ENCODE results near the gene GOT1. TPM values are rescaled to one million over a fixed set of nuclear protein-coding genes. Genes with fewer than 3 reads are reported as not detected.

GOT1 gene
- polyA plus RNA-seq, 1 donor: 31.3 TPM

GRCh38 chr10:99456207-99456930 is 25.9 kb upstream of the GOT1 start:
- H3K36me3 ChIP-seq (ENCODE audit: control insufficient read depth, insufficient read depth, low read length): no peaks in the 10 kb centered on the region
- H3K27ac ChIP-seq (ENCODE audit: low read length): no peak overlapping the region
- 100% methylated on average over 1 of the region's 3 CpGs for WGBS (ENCODE audit: insufficient coverage, low lambda C conversion rate)
- H3K4me1 ChIP-seq (ENCODE audit: control insufficient read depth, insufficient read depth, low read length): no peaks in the 10 kb centered on the region
- no peaks in the 10 kb centered on the region for H3K9me3 ChIP-seq (ENCODE audit: control insufficient read depth, low read depth, low read length)
- no peak overlapping the region for H3K4me3 ChIP-seq (ENCODE audit: low read length)
- DNase-seq: no peak
- peaks cover 37% of the 10 kb centered on the region for H3K27me3 ChIP-seq (ENCODE audit: control insufficient read depth, insufficient read depth, low read length)

- H3K27ac ChIP-seq (ENCODE audit: low read length): no peak overlapping the region
Observed at GRCh38 chr10:99451981-99452380, 21.6 kb upstream of the GOT1 start.

GRCh38 chr10:99451499-99451788 is 21.0 kb upstream of the GOT1 start:
- Histone ChIP-seq H3K4me3 (ENCODE audit: low read length) (no peak overlapping the region), H3K36me3 (ENCODE audit: control insufficient read depth, insufficient read depth, low read length) (no peaks in the 10 kb centered on the region), H3K4me1 (ENCODE audit: control insufficient read depth, insufficient read depth, low read length) (peaks cover 5% of the 10 kb centered on the region), H3K9me3 (ENCODE audit: control insufficient read depth, low read depth, low read length) (no peaks in the 10 kb centered on the region), H3K27ac (ENCODE audit: low read length) (peak overlapping the region; percentile 18), H3K27me3 (ENCODE audit: control insufficient read depth, insufficient read depth, low read length) (peaks cover 67% of the 10 kb centered on the region)
- 50% methylated on average over 1 of the region's 5 CpGs for WGBS (ENCODE audit: insufficient coverage, low lambda C conversion rate)
- no peak for DNase-seq

More at GRCh38 chr10:99451981-99452380, 21.6 kb upstream of the GOT1 start:
- no peak for DNase-seq
- Histone ChIP-seq H3K4me3 (ENCODE audit: low read length) (no peak overlapping the region), H3K9me3 (ENCODE audit: control insufficient read depth, low read depth, low read length) (no peaks in the 10 kb centered on the region), H3K27me3 (ENCODE audit: control insufficient read depth, insufficient read depth, low read length) (peaks cover 62% of the 10 kb centered on the region), H3K4me1 (ENCODE audit: control insufficient read depth, insufficient read depth, low read length) (peaks cover 5% of the 10 kb centered on the region), H3K36me3 (ENCODE audit: control insufficient read depth, insufficient read depth, low read length) (no peaks in the 10 kb centered on the region)
- WGBS (ENCODE audit: insufficient coverage, low lambda C conversion rate): no CpG with 5 or more reads among the region's 1 CpG

DNA sequence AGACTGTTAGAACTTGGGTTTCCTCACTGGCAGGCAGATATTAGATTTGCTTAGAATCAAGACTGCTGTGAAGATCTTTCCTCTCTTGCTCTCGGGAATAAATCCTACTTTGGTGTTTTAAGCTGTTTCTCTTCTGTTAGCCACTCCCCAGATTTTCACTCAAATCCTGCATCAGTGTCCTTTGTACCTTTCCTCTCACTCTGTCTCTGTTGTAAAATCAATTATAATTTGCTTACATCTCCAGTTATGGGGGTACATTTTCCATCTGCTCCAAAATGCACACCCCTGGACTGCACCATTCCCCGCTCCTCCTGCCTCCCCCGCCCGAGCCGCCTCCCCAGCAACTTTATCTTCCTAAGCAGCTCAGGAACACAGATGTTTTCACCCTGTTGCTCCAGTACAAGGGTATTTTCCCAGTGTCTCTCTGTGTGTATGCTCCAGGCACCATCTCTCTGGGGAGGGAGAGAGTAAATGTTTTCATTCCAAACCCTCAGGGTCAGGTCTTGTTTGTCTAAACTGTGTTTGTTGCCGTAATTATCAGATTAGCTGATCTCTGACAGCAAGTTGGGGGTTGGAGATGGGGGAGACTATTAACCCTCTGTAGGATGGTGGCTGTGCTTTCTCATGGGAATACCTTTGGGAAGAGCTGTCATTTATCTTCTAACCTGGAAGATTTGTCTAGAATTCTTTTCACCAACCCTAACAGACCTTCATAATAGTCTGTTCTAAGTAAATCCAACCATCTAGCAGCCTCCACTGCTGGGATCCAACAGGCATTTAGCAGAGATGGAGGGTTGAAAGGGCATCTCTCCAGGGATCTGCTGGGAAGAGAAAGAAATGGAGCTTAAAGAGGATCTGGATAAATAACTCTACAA is 20.4 kb upstream of the GOT1 start:
- WGBS (ENCODE audit: insufficient coverage, low lambda C conversion rate): 0% methylated on average over 5 of the region's 6 CpGs
- peak in 1 of 2 donors; percentile 25 for DNase-seq
- H3K27ac ChIP-seq (ENCODE audit: low read length): peak overlapping the region; percentile 61
- no peaks in the 10 kb centered on the region for H3K9me3 ChIP-seq (ENCODE audit: control insufficient read depth, low read depth, low read length)
- peaks cover 5% of the 10 kb centered on the region for H3K4me1 ChIP-seq (ENCODE audit: control insufficient read depth, insufficient read depth, low read length)
- H3K27me3 ChIP-seq (ENCODE audit: control insufficient read depth, insufficient read depth, low read length): peaks cover 67% of the 10 kb centered on the region
- H3K36me3 ChIP-seq (ENCODE audit: control insufficient read depth, insufficient read depth, low read length): no peaks in the 10 kb centered on the region
- no peak overlapping the region for H3K4me3 ChIP-seq (ENCODE audit: low read length)

DNA sequence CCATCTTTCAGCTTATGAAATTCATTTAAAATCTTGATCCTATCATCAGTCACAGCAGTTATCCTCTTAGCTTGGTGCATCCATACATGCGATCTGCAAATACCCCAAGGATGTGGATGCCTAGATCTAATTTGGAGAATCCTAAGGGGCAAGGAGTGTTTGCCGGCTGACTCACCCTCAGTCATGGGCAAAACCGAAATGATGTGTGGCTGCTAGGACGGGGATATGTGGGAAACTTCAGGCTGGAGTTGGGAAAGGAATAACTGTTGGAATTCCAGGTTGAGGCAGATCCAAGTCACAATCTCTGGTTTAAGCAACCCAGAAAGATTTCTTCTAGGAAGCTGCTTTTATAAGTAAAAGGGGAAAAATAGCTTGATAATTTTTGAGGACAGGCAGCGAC is 19.7 kb upstream of the GOT1 start:
- Histone ChIP-seq H3K4me1 (ENCODE audit: control insufficient read depth, insufficient read depth, low read length) (peaks cover 5% of the 10 kb centered on the region), H3K4me3 (ENCODE audit: low read length) (no peak overlapping the region), H3K36me3 (ENCODE audit: control insufficient read depth, insufficient read depth, low read length) (no peaks in the 10 kb centered on the region), H3K27me3 (ENCODE audit: control insufficient read depth, insufficient read depth, low read length) (peaks cover 66% of the 10 kb centered on the region), H3K9me3 (ENCODE audit: control insufficient read depth, low read depth, low read length) (no peaks in the 10 kb centered on the region), H3K27ac (ENCODE audit: low read length) (peak overlapping the region; percentile 61)
- no peak for DNase-seq
- WGBS (ENCODE audit: insufficient coverage, low lambda C conversion rate): 67% methylated on average over 1 of the region's 5 CpGs

DNA sequence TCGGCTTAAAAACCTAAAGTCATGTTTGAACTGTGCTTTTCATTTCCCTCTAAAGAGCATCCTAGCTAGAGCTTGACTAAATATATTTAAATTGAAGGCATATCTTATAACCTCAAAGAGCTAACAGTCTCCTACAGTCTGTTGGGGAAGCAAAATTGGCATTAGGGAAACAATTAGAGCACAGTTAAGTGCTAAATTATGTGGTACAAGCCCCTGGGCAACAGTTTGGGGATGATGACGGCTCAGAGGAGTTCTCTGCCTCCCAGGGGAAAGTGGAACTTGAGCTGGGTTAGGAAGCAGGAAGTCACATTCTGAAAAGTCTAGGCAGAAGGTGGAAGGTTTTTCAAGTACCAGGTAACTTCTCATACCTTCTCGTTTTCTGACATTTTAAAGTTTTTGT is 18.6 kb upstream of the GOT1 start:
- Histone ChIP-seq H3K9me3 (ENCODE audit: control insufficient read depth, low read depth, low read length) (no peaks in the 10 kb centered on the region), H3K4me3 (ENCODE audit: low read length) (no peak overlapping the region), H3K36me3 (ENCODE audit: control insufficient read depth, insufficient read depth, low read length) (no peaks in the 10 kb centered on the region), H3K27ac (ENCODE audit: low read length) (peak overlapping the region; percentile 42), H3K27me3 (ENCODE audit: control insufficient read depth, insufficient read depth, low read length) (peaks cover 65% of the 10 kb centered on the region), H3K4me1 (ENCODE audit: control insufficient read depth, insufficient read depth, low read length) (peaks cover 5% of the 10 kb centered on the region)
- no CpG with 5 or more reads among the region's 3 CpGs for WGBS (ENCODE audit: insufficient coverage, low lambda C conversion rate)
- DNase-seq: no peak

GRCh38 chr10:99444383-99445045 is 14.1 kb upstream of the GOT1 start:
- DNase-seq: no peak
- peaks cover 4% of the 10 kb centered on the region for H3K4me1 ChIP-seq (ENCODE audit: control insufficient read depth, insufficient read depth, low read length)
- H3K27me3 ChIP-seq (ENCODE audit: control insufficient read depth, insufficient read depth, low read length): peaks cover 38% of the 10 kb centered on the region
- no peaks in the 10 kb centered on the region for H3K9me3 ChIP-seq (ENCODE audit: control insufficient read depth, low read depth, low read length)
- no peaks in the 10 kb centered on the region for H3K36me3 ChIP-seq (ENCODE audit: control insufficient read depth, insufficient read depth, low read length)
- no CpG with 5 or more reads among the region's 16 CpGs for WGBS (ENCODE audit: insufficient coverage, low lambda C conversion rate)
- peak overlapping the region; percentile 45 for H3K27ac ChIP-seq (ENCODE audit: low read length)
- no peak overlapping the region for H3K4me3 ChIP-seq (ENCODE audit: low read length)

DNA sequence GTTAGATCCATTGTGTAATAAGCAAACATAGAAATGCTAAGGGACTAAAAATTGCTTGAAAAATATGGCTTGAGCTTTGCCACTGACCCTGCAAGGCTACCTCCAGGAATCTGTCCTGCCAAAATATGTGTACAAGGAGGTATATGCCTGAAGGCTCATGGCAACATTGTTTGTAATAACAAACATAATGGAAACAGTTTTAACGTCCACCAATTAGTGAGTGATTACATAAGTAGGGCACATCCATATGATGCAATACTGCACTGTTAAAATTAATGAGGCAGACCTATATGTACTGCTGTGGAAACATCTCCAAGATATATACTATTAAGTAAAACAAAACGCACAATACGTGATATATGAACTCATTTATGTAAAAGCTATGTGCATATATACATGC is 13.1 kb upstream of the GOT1 start:
- no peaks in the 10 kb centered on the region for H3K4me1 ChIP-seq (ENCODE audit: control insufficient read depth, insufficient read depth, low read length)
- WGBS (ENCODE audit: insufficient coverage, low lambda C conversion rate): 73% methylated on average over 2 of the region's 3 CpGs
- peaks cover 28% of the 10 kb centered on the region for H3K27me3 ChIP-seq (ENCODE audit: control insufficient read depth, insufficient read depth, low read length)
- no peak overlapping the region for H3K4me3 ChIP-seq (ENCODE audit: low read length)
- DNase-seq: no peak
- no peaks in the 10 kb centered on the region for H3K36me3 ChIP-seq (ENCODE audit: control insufficient read depth, insufficient read depth, low read length)
- no peak overlapping the region for H3K27ac ChIP-seq (ENCODE audit: low read length)
- no peaks in the 10 kb centered on the region for H3K9me3 ChIP-seq (ENCODE audit: control insufficient read depth, low read depth, low read length)

- H3K36me3 ChIP-seq (ENCODE audit: control insufficient read depth, insufficient read depth, low read length): no peaks in the 10 kb centered on the region
- no peaks in the 10 kb centered on the region for H3K4me1 ChIP-seq (ENCODE audit: control insufficient read depth, insufficient read depth, low read length)
- DNase-seq: no peak
- no peak overlapping the region for H3K4me3 ChIP-seq (ENCODE audit: low read length)
- H3K9me3 ChIP-seq (ENCODE audit: control insufficient read depth, low read depth, low read length): no peaks in the 10 kb centered on the region
- 100% methylated on average over 1 of the region's 5 CpGs for WGBS (ENCODE audit: insufficient coverage, low lambda C conversion rate)
- H3K27me3 ChIP-seq (ENCODE audit: control insufficient read depth, insufficient read depth, low read length): peaks cover 24% of the 10 kb centered on the region
- no peak overlapping the region for H3K27ac ChIP-seq (ENCODE audit: low read length)
Observed at GRCh38 chr10:99442394-99442793, 12.0 kb upstream of the GOT1 start.

GRCh38 chr10:99438890-99439289 is 8.5 kb upstream of the GOT1 start:
- Histone ChIP-seq H3K36me3 (ENCODE audit: control insufficient read depth, insufficient read depth, low read length) (no peaks in the 10 kb centered on the region), H3K9me3 (ENCODE audit: control insufficient read depth, low read depth, low read length) (no peaks in the 10 kb centered on the region), H3K4me3 (ENCODE audit: low read length) (no peak overlapping the region), H3K4me1 (ENCODE audit: control insufficient read depth, insufficient read depth, low read length) (no peaks in the 10 kb centered on the region), H3K27ac (ENCODE audit: low read length) (no peak overlapping the region), H3K27me3 (ENCODE audit: control insufficient read depth, insufficient read depth, low read length) (peaks cover 3% of the 10 kb centered on the region)
- no peak for DNase-seq
- WGBS (ENCODE audit: insufficient coverage, low lambda C conversion rate): 94% methylated on average over 2 of the region's 2 CpGs
